GM12874 (cell line): Measurements from ENCODE around the gene DEAF1.

Source experiments
- CTCF ChIP-seq: IDR thresholded peaks from 2 replicates; pipeline ENCODE4 v1.5.1; 2011; ENCODE audit warnings: low read depth, mild to moderate bottlenecking, control low read depth, low read length, moderate library complexity; ENCODE audit not compliant: insufficient read depth

Gene DEAF1

GRCh38 chr11:609341-609811 lies 85.6 kb downstream of the DEAF1 start:
- no peak for TF ChIP-seq CTCF

- TF ChIP-seq CTCF, result no peak
These were observed 86.2 kb downstream of the DEAF1 start for GRCh38 chr11:608791-609251.

- TF ChIP-seq CTCF, result no peak
These were observed 86.9 kb downstream of the DEAF1 start for GRCh38 chr11:607971-608659.

- no peak for TF ChIP-seq CTCF
These were observed 87.8 kb downstream of the DEAF1 start for GRCh38 chr11:607020-607780.

GRCh38 chr11:606245-606644 lies 88.8 kb downstream of the DEAF1 start:
- no peak for TF ChIP-seq CTCF

GRCh38 chr11:605286-606129 lies 89.5 kb downstream of the DEAF1 start:
- TF ChIP-seq CTCF, result no peak

- no peak for TF ChIP-seq CTCF
These were observed 91.9 kb downstream of the DEAF1 start for GRCh38 chr11:603154-603553.
